Activated T-cell treated with anti-CD3 and anti-CD28 coated beads, Interleukin-2, amount 50 U/mL, for 4 hours (primary cell): ENCODE data around the gene KRTAP10-10. TPM values are rescaled to one million over a fixed set of nuclear protein-coding genes. Genes with fewer than 3 reads are reported as not detected.

Experiments
- ATAC-seq, 2 donors: fragments of 200-7000 bp; cut with Tn5 transposase; one replicate each; pipeline ENCODE4 v1.10.0; 2021
- DNase-seq: peaks from one replicate; pipeline ENCODE4 v3.0.0-alpha.2; 2020
- H3K27me3 Mint-ChIP-seq: one replicate; pipeline ENCODE4 v1.8.0; 2021; ENCODE audit warnings: low read depth, mixed read lengths
- H3K36me3 Mint-ChIP-seq: one replicate; pipeline ENCODE4 v1.8.0; 2022; ENCODE audit warnings: mixed read lengths; ENCODE audit not compliant: insufficient read depth
- H3K4me1 Mint-ChIP-seq: one replicate; pipeline ENCODE4 v1.8.0; 2021; ENCODE audit warnings: low read depth, mixed read lengths
- H3K4me3 Mint-ChIP-seq: one replicate; pipeline ENCODE4 v1.8.0; 2021; ENCODE audit warnings: mild to moderate bottlenecking, moderate library complexity, mixed read lengths
- H3K9me3 Mint-ChIP-seq: one replicate; pipeline ENCODE4 v1.8.0; 2021; ENCODE audit warnings: mixed read lengths
- total RNA-seq, 3 donors: library from RNA; stranded (reverse); gene quantifications; one replicate each; pipeline ENCODE4 v1.2.1, GENCODE V29; 2021

The KRTAP10-10 gene
- total RNA-seq, 3 donors from 2014 or later = not detected

DNA sequence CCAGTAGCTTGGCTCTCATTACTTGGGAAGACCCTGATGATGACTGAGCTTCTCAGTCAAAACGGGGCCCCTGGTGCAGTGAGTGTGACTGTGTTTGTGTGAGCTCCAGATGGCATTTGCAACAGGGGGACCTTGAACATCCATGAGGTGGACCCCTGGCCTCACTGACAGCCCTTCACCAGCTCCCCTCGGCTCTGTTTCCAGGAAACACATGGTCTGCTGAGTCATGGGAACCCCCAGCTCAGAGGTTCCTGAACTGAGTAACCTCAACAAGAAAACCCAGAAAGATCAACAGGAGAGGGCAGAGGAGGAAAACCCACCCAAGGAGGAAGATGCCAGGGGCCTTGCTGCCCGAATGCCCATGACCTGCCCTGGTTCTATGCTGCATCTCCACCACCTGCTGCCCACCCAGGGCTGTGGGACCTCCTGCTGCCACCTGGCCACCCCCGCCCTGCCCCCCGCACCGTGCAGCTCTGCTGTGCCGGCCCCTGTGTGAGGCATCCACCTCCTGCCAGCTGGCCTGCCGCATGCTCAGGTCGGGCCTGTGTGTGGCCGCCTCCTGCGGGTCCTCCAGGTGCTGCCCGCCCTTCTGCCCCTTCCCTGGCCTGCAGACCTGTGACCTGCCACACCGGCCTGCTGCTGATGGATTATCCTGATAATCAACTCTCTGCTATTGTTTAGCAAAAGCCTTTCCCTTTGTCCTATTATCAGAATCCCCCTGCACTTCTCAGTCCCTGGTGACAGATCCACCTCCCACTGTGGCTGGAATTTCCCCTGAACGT, 49.0 kb downstream of the KRTAP10-10 start:
- Mint-ChIP-seq H3K36me3 (no peaks in the 10 kb centered on the region), H3K4me1 (peaks cover 9% of the 10 kb centered on the region), H3K4me3 (no peak overlapping the region), H3K27me3 (peaks cover 14% of the 10 kb centered on the region), H3K9me3 (no peaks in the 10 kb centered on the region)
- ATAC-seq (peak; percentile 21 to 46), DNase-seq (no peak)

DNA sequence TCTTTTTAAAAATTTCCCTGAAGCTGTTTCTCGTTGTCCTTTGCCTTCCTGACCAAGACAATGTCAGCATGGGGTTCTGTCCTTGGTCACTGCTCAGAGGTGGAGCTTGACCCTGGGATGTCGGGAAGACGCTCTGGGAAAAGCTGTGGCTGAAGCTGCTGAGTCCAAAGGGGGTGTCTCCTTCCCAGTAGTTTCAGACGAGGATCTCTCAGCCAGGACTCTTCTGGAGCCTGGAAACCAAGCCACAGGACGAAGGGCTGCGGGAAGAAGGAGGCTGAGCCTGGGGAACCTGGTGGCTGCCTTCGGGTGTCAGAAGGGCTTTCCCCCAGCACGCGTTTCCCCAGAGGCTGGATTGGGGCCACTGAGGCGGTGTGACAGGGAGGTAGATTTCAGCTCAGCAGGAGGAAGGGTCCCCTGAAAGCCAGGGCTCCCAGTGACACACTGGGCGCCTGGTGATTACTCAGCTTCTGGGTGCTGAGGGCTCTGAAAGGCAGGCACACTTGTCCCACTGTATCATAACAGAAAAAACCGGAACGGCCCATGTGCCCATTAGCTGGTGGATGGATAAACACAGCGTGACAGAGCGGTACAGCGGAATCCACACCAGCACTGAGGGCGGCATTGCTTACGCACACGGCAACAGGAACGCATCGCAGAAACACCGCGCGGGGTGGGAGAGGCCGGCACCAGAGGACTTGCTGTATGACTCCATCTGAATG, 49.8 kb downstream of the KRTAP10-10 start:
- H3K4me1 Mint-ChIP-seq = peaks cover 16% of the 10 kb centered on the region
- H3K4me3 Mint-ChIP-seq = no peak overlapping the region
- DNase-seq (no peak), ATAC-seq (no peak)
- no peaks in the 10 kb centered on the region for H3K9me3 Mint-ChIP-seq
- H3K36me3 Mint-ChIP-seq = no peaks in the 10 kb centered on the region
- H3K27me3 Mint-ChIP-seq = peaks cover 15% of the 10 kb centered on the region

DNA sequence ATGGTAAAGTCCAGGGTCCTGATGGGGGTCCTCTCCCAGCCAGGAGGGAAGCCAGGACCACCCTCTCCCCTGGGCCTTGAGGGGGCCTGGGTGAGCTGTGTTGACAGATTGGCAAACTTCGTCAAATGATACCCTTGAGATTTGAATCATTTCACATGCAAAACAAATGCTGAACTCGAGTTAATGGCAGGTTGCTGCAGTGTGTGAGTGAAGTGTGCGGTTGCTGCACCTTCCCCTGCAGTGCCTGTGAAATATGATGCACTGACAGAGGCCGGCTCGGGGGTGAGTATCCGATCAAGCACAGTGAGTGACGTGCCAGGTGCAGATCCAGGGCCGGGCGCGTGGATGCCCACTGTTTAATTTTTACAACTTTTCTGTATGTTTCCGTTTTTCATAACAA, 50.5 kb downstream of the KRTAP10-10 start:
- Mint-ChIP-seq H3K27me3 (peaks cover 15% of the 10 kb centered on the region), H3K36me3 (no peaks in the 10 kb centered on the region), H3K9me3 (peaks cover 5% of the 10 kb centered on the region), H3K4me1 (peaks cover 16% of the 10 kb centered on the region), H3K4me3 (no peak overlapping the region)
- DNase-seq (no peak), ATAC-seq (no peak)

Other genes with a start within 250 kb of the KRTAP10-10 start
- gene LRRC3, start 181.8 kb upstream of the KRTAP10-10 start, total RNA-seq = under 1 TPM; 0.24 to 0.57 (median 0.35) TPM
- gene KRTAP10-1, start 97.2 kb upstream of the KRTAP10-10 start, total RNA-seq = not detected
- gene KRTAP10-2, start 85.9 kb upstream of the KRTAP10-10 start, total RNA-seq = not detected
- not detected for gene KRTAP10-3, start 78.6 kb upstream of the KRTAP10-10 start, total RNA-seq
- gene KRTAP10-4, start 63.6 kb upstream of the KRTAP10-10 start, total RNA-seq = not detected
- gene KRTAP10-5, start 56.8 kb upstream of the KRTAP10-10 start, total RNA-seq = not detected
- gene KRTAP10-6, start 44.9 kb upstream of the KRTAP10-10 start, total RNA-seq = not detected
- not detected for gene KRTAP10-7, start 36.8 kb upstream of the KRTAP10-10 start, total RNA-seq
- gene KRTAP10-8, start 25.3 kb upstream of the KRTAP10-10 start, total RNA-seq = not detected
- gene KRTAP10-9, start 10.3 kb upstream of the KRTAP10-10 start, total RNA-seq = not detected
- not detected for gene KRTAP10-11, start 9.1 kb downstream of the KRTAP10-10 start, total RNA-seq
- not detected for gene KRTAP12-4, start 17.3 kb downstream of the KRTAP10-10 start, total RNA-seq
- gene KRTAP12-3, start 20.6 kb downstream of the KRTAP10-10 start, total RNA-seq = not detected
- not detected for gene KRTAP12-2, start 29.6 kb downstream of the KRTAP10-10 start, total RNA-seq
- not detected for gene KRTAP12-1, start 44.8 kb downstream of the KRTAP10-10 start, total RNA-seq
- not detected for gene KRTAP10-12, start 59.8 kb downstream of the KRTAP10-10 start, total RNA-seq
- not detected for gene TSPEAR, start 74.2 kb downstream of the KRTAP10-10 start, total RNA-seq
- 100 to 1,000 TPM; 138 to 144 (median 140) TPM for gene UBE2G2, start 164.5 kb downstream of the KRTAP10-10 start, total RNA-seq
- 100 to 1,000 TPM in 1 of 3 donors, 10 to 100 TPM in 2; 87.0 to 107 (median 93.4) TPM for gene SUMO3, start 180.7 kb downstream of the KRTAP10-10 start, total RNA-seq
- 10 to 100 TPM; 33.8 to 37.6 (median 34.6) TPM for gene PTTG1IP, start 236.3 kb downstream of the KRTAP10-10 start, total RNA-seq